Non-pigmented ciliary epithelial cell (primary cell): ENCODE measurements around the gene MCTP2.

Experiments
- DNase-seq: peaks from one replicate; pipeline ENCODE4 v3.0.0-alpha.2; 2010; ENCODE audit warnings: low read depth

MCTP2 gene

GRCh38 chr15:94265009-94265408, 33.6 kb downstream of the MCTP2 start:
- no peak for DNase-seq

DNA sequence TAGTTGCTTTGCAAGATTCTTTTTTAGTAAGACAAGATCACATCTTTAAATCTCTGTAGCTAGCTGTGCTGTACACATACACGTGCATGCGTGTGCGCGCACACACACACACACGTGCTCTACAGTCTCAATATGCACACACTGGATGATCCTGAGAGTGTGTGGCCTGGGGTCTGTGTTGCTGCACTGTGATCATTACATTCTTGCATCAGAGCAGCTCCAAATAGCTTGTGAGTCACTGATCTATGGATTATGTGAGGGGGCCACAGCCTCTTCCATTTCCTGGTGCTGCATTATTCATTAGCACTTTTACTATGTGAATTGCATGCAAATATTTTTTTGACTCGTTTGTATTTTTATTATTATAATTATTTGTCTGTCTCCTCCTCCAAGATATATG, 34.6 kb downstream of the MCTP2 start:
- no peak for DNase-seq

DNA sequence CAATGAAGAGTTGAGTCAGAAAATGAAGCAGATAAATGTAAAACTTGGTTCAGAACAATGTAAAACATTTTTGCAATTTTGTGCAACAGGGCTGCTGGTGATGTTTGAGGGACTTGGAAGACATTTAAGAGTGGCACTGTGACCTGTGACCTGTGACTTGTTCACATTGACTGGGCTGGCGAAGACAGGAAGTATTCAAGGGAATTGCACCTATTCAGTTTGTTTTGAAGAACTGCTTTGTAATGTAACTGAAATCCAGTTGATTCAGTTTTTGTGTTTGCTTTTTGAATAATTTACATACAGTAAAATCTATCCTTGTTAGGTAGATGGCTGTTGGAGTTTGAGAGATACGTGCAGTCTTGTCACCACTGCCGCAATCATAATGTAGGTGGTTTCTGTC, 35.4 kb downstream of the MCTP2 start:
- no peak for DNase-seq

- DNase-seq: no peak
Observed at GRCh38 chr15:94269954-94270353, 38.6 kb downstream of the MCTP2 start.

DNA sequence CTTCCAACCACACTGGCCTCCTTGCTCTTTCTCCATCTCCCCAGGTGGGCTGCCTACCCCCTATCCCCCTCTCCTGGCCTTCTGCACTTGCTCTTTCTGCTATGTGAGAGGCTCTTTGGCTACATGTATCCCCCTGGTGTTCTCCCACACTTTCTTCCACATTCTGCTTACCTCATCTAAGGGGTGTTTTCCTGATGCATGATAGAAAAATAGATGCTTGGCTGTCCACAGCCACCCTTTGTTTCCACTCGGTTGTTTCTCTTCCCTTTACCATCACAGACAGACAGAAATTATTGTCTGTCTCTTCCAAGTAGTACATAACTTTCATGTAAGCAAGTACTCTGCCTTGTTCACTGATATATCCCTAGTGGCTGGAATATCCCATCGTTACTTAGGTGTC, 39.2 kb downstream of the MCTP2 start:
- DNase-seq: no peak

DNA sequence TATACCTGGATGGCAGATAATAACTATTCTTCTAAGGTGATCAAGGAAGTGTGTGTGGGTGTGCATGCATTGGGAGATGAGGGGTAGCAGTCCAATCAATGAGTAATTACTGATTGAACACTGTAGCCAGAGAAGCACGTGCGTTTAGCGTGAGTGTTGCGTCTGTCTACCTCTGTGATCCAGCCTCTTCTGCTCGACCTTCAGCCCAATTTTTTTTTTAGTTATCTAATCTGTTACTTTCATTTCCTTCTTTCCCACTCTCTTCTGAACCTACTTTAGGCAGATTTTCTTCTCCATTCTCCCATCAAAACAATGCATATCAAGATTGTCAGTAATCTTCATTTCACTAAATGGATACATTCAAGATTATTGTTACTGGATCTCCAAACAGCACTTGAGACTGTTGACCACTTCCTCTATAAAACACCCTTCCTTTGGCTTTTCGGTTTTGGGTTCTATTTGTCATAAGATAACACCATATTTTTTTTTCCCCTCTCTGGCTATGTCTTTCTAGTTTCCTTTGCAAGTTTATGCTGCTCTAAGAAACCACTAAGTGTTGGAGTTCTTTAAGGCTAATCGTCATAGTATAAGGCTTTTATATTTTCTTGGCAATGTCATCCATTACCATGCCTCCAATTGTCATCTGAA, 41.0 kb downstream of the MCTP2 start:
- no peak for DNase-seq

DNA sequence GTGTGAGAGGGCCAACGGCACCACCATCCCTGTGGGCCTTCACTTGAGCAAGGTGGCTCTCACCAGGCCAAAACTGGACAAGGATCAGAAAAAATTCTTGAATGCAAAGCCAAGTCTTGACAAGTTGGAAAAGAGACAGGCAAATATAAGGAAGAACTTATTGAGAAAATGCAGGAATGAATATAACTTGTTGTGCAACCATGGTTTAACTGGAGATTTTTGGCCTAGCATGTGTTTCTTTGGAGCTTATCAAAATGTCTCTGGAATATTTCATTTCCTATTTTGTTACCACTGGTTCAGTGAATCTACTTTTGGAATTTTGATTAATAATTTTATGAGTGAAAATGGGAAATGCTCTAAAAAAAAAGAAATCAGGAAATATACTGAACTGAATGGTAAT, 42.5 kb downstream of the MCTP2 start:
- DNase-seq: no peak

DNA sequence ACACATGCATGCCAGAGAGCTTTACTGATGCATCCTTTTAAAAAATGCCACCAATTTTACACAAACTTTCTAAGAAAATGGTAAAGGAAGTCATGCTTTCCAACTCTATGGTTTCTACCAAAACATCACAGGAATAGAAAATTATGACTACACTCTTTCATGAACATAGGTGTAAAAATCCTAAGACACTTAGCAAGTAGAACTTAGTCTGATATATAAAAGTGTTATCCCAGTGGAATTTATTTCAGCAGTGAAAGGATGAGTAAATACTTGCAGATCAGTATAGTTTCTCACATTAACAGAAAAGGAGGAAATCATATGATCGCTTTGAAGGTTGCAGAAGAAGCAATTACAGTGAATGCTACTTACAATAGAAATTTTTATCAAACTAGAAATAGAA, 43.4 kb downstream of the MCTP2 start:
- DNase-seq: no peak

DNA sequence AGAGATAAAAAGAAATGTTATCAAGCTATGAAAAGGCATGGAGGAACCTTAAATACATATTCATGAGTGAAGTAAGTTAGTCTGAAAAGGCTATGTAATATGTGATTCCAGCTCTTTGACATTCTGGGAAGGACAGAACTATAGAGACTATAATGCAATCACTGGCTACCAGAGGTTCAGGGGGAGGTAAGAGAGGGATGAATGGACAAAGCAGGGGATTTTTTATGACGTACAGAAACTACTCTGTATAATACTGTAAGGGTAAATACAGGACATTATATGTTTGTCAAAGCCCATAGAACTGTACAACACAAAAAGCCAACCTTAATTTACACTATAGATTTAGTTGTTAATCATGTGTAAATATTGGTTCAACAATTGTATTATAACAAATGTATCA, 46.1 kb downstream of the MCTP2 start:
- DNase-seq: no peak

- DNase-seq: no peak
Observed at GRCh38 chr15:94279736-94280135, 48.4 kb downstream of the MCTP2 start.

DNA sequence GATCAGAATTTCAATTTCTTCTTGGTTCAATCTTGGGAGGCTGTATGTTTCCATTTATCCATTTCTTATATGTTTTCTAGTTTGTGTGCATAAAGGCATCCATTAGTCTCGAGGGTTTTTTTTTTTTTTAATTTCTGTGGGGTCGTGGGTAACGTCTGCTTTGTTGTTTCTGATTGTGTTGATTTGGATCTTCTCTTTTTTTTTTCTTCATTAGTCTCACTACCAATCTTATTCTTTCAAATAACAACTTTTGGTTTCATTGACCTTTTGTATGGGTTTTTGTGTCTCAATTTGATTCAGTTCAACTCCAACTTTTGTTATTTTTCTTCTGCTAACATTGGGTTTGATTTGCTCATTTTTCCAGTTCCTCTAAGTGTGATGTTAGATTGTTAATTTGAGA, 48.9 kb downstream of the MCTP2 start:
- no peak for DNase-seq

DNA sequence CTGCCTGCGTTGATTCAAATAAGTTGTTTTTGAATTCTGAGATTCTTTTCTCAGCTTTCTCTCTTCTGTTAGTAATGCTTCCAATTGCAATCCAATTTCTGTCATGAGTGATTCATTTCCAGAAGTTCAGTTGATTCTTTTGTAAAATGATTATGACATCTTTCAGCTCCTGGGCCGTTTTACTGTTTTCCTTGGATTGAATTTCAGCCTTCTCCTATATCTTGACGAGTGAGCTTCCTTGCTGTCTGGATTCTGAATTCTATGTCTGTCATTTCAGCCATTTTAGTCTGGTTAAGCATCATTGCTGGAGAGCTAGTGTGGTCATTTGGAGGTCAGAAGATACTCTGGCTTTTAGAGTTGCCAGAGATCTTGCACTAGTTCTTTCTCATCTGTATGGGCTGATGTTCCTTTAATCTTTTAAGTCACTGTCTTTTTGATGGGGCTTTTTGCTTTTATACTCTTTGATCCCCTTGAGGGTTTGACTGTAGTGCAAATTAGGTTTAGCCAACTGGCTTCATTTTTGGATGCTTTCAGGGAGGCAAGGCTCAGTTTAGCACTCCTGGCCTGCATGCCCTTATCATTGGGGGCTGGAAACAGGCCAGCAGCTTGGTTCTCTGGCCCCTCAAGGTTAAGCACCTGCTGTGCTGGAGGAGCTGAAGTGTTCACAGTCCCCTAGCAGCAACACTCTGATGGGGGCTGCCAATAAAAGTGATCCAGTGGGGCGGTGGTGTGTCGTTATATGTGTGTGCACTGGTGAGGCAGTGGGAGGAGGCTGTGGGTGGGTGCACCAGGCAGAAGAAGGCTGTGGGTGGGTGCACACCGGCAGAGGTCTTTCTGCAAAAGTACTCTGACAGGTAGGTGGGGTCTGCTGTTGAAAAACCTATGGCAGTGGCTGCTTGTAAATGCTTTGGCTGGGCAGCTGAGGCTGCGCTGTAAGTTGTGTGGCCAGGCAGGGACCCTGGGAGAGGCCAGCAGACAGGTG, 51.2 kb downstream of the MCTP2 start:
- DNase-seq: no peak

- no peak for DNase-seq
Observed at GRCh38 chr15:94286583-94286982, 55.2 kb downstream of the MCTP2 start.

GRCh38 chr15:94287794-94288246, 56.5 kb downstream of the MCTP2 start:
- DNase-seq: no peak

GRCh38 chr15:94290730-94291129, 59.4 kb downstream of the MCTP2 start:
- no peak for DNase-seq

DNA sequence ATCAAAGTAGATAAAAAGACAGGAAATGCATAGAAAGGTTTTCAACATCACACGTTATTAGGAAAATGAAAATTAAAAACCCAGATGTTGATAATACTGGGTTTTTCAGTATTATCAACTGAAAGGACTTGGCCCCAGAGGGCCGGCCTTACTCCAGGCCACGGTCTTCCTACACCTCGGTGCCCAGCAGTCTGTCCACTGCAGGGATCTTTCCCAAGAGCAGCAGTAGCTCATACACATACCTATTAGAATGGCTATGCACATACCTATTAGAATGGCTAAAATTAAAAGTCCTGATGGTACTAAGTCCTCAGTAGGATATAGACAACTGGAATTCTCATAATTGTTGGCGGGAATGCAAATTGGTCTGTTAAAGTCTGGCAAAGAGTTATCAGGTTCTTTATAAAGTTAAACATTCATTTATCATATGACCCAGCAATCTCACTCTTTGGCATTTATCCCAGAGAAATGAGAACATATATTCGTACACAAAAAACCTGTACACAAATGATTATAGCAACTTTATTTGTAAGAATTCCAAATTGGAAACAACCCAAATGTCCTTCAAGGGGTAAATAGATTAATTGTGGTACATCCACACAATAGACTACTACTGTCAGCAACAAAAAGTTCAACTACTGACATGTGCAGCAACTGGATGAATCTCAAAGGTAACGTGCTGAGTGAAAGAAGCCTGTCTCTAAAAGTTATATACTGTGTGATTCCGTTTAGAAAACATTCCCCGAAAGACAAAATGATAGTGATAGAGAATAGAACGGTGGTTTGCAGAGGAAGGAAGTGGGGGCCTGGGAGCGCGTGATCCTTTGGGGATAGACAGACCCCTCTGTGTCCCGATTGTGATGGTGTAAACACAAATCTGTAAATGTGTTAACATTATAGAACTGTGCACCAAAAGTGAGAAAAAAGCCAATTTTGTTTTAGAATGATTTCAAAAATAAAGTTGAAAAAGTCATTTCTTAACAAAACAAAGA, 62.3 kb downstream of the MCTP2 start:
- no peak for DNase-seq

DNA sequence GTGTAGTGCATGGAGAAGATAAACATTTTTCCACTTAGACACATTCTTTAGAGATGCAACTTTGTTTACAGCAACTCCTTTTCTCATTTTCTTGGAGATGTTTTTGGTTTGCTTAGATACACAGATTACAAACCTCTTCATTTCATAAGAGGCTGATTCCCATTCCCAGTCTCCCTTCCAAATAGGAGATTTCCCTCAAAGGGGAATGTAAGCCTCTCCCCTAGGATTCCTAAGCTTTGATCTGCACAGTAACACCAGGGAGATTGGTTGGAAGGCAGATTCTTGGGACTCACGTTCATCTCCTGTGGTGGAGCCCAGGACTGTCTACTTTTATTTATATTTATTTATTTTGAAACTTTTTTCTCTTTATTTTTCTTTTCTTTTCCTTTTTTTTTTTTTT, 63.2 kb downstream of the MCTP2 start:
- no peak for DNase-seq

DNA sequence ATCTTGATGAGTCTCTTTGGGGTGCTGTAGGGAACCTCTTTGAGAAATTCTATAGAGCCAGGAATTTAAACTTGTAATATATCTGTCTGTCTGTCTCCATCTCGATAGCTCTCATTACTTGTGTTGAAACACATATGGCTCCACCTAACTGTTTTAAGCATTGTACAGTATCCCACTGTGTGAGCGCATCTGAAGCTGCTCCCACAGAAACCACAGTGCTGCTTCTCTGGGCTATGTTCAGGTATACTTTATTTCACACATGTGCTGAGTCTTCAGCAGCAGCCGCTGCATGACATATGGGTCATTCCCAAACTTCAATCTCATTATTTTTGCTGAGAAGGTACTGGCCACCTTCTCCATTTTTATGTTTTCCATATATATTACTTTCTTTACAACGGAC, 63.9 kb downstream of the MCTP2 start:
- no peak for DNase-seq

GRCh38 chr15:94296717-94297116, 65.4 kb downstream of the MCTP2 start:
- DNase-seq: no peak

- DNase-seq: no peak
Observed at GRCh38 chr15:94297558-94297957, 66.2 kb downstream of the MCTP2 start.

DNA sequence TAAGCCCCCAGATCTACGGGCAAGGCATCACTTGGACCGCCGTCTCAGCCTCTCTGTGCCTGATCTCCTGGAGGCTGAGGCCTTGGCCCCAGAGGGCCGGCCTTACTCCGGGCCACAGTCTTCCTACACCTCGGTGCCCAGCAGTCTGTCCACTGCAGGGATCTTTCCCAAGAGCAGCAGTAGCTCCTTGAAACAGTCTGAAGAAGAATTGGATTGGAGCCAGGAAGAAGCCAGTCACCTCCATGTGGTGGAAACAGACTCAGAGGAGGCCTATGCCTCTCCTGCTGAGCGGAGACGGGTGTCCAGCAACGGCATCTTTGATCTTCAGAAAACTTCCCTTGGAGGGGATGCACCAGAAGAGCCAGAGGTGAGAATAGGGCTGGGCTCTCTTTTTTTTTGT, 67.0 kb downstream of the MCTP2 start:
- no peak for DNase-seq

DNA sequence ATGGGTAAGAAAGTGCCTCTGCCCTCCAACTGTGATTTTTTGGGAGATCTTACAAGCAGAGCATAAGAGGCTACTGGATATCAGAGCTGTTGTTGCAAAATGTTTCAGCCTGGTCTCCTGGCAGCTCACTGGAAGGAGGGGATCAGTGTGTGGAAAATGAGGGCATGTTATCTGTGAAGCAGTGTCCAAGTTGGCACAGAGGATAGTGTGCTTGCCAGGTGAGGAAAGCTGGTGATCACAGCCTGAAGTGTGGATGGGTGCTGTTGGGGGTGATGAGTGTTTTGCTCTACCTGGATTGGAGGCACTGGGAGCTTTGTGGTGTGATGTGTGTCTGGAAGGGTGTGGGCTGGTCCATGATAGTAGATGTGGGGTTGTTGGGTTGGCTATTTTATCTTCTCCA, 69.3 kb downstream of the MCTP2 start:
- no peak for DNase-seq
